Thyroid gland (tissue), 4 donors: ENCODE measurements around the gene DDRGK1. TPM values are rescaled to one million over a fixed set of nuclear protein-coding genes. Genes with fewer than 3 reads are reported as not detected.
"Not testable (repeated sequence)": the region's sequence is repeated elsewhere in the genome, so short reads cannot be mapped to it uniquely, and the experiment has no call there.

Experiments
- DNase-seq, 2 donors: peaks; one replicate each; pipeline ENCODE4 v3.0.0-alpha.2; 2019
- H3K27ac ChIP-seq, 3 donors: fragments of 200-600 bp; sonication (generic); 1 replicate in 2 of 3; 2 replicates in 1 of 3; pipeline ENCODE4 v1.5.1; 2016 to 2019; ENCODE audit warnings: mild to moderate bottlenecking in 1 of 3, moderate library complexity in 1 of 3
- H3K27me3 ChIP-seq: fragments of 200-600 bp; sonication (generic); one replicate; pipeline ENCODE4 v1.5.1; 2019
- H3K36me3 ChIP-seq, 2 donors: fragments of 200-600 bp; sonication (generic); one replicate each; pipeline ENCODE4 v1.5.1; 2016 to 2019
- H3K4me1 ChIP-seq, 2 donors: fragments of 200-600 bp; sonication (generic); one replicate each; pipeline ENCODE4 v1.5.1; 2017 to 2019
- H3K4me3 ChIP-seq, 3 donors: fragments of 200-600 bp; sonication (generic); replicated peaks in 1 of 3; 1 replicate in 2 of 3; 2 replicates in 1 of 3; pipeline ENCODE4 v1.5.1; 2016; ENCODE audit warnings: mild to moderate bottlenecking in 1 of 3
- H3K9me3 ChIP-seq: fragments of 200-600 bp; sonication (generic); one replicate; pipeline ENCODE4 v1.5.1; 2017
- CTCF ChIP-seq, 6 experiments: fragments of 200-600 bp in 3 of 6; fragments of 450-650 bp in 3 of 6; sonication (generic) in 3 of 6; IDR thresholded peaks; one replicate each; pipeline ENCODE4 v1.5.1; 2016 to 2019; ENCODE audit warnings: antibody characterized with exemption in 6 of 6, mild to moderate bottlenecking in 2 of 6, inconsistent platforms in 1 of 6, moderate library complexity in 1 of 6
- POLR2A ChIP-seq, 2 donors: fragments of 450-650 bp; IDR thresholded peaks; one replicate each; pipeline ENCODE4 v1.6.1; 2017; ENCODE audit warnings: antibody characterized with exemption in 2 of 2, mild to moderate bottlenecking in 2 of 2, moderate library complexity in 1 of 2
- WGBS, 2 donors: methylation state at CpG; one replicate each; pipeline ENCODE4 v1.1.5; 2017; 5-methylcytosine and 5-hydroxymethylcytosine counted together
- intact Hi-C: fragments of 100-400 bp; cut with DNase I; formaldehyde crosslinking; loops from one replicate; pipeline ENCODE4 v1.15.1; 2023
- total RNA-seq, 4 donors: library from RNA; depleted of rRNA; stranded (reverse); fragments of >200 nt; gene quantifications; one replicate each; pipeline ENCODE4 v1.2.3, GENCODE V29; 2016

Gene DDRGK1
- total RNA-seq, 4 donors from 2014 or later = 95.5 to 136 (median 126) TPM

GRCh38 chr20:3189561-3190131 lies 14.8 kb downstream of the DDRGK1 start:
- 86 to 89% methylated on average over 3 to 4 of the region's 4 CpGs for WGBS, 2 donors
- Histone ChIP-seq H3K36me3 (peaks cover 28 to 42% of the 10 kb centered on the region in 2 donors), H3K4me1 (no peaks in the 10 kb centered on the region), H3K27me3 (no peaks in the 10 kb centered on the region), H3K27ac (no peak overlapping the region), H3K4me3 (no peak overlapping the region), H3K9me3 (no peaks in the 10 kb centered on the region)
- no peak for TF ChIP-seq POLR2A (IDR thresholded peaks at IDR 0.05)
- TF ChIP-seq CTCF (IDR thresholded peaks at IDR 0.05) = no peak
- no peak for DNase-seq
- intact Hi-C loops = no loop called here

GRCh38 chr20:3188823-3189413 lies 15.6 kb downstream of the DDRGK1 start:
- Histone ChIP-seq H3K27me3 (no peaks in the 10 kb centered on the region), H3K36me3 (peaks cover 27 to 35% of the 10 kb centered on the region in 2 donors), H3K27ac (no peak overlapping the region), H3K9me3 (no peaks in the 10 kb centered on the region), H3K4me3 (no peak overlapping the region), H3K4me1 (no peaks in the 10 kb centered on the region)
- 68 to 80% methylated on average over 3 of the region's 3 CpGs for WGBS, 2 donors
- TF ChIP-seq CTCF (IDR thresholded peaks at IDR 0.05) (no peak), POLR2A (IDR thresholded peaks at IDR 0.05) (no peak)
- intact Hi-C loops = no loop called here
- DNase-seq = peak in 1 of 2 donors; percentile 57

- H3K36me3 ChIP-seq = peaks cover 24 to 26% of the 10 kb centered on the region in 2 donors
- 96 to 98% methylated on average over 9 of the region's 9 CpGs for WGBS, 2 donors
- H3K27ac ChIP-seq, H3K4me3 ChIP-seq, H3K27me3 ChIP-seq, H3K9me3 ChIP-seq, DNase-seq, intact Hi-C loops, H3K4me1 ChIP-seq: not testable (repeated sequence)
Measured at GRCh38 chr20:3187861-3188260, 16.6 kb downstream of the DDRGK1 start.

- intact Hi-C loops = no loop called here
- H3K36me3 ChIP-seq = no peaks in the 10 kb centered on the region
- H3K27ac ChIP-seq = no peak overlapping the region
- no peaks in the 10 kb centered on the region for H3K27me3 ChIP-seq
- H3K9me3 ChIP-seq = no peaks in the 10 kb centered on the region
- TF ChIP-seq POLR2A (IDR thresholded peaks at IDR 0.05) (no peak), CTCF (IDR thresholded peaks at IDR 0.05) (no peak)
- DNase-seq = no peak
- H3K4me3 ChIP-seq = no peak overlapping the region
- whole genome bisulfite sequencing, 2 donors = 95 to 98% methylated on average over 3 of the region's 3 CpGs
- peaks cover 0 to 3% of the 10 kb centered on the region in 2 donors for H3K4me1 ChIP-seq
Measured at GRCh38 chr20:3183896-3184612, 20.4 kb downstream of the DDRGK1 start.

GRCh38 chr20:3182429-3182828 lies 22.1 kb downstream of the DDRGK1 start:
- H3K9me3 ChIP-seq, H3K36me3 ChIP-seq, intact Hi-C loops, DNase-seq, H3K27me3 ChIP-seq, H3K27ac ChIP-seq, H3K4me1 ChIP-seq, H3K4me3 ChIP-seq: not testable (repeated sequence)
- 96 to 100% methylated on average over 5 of the region's 5 CpGs for WGBS, 2 donors

GRCh38 chr20:3181270-3181669 lies 23.2 kb downstream of the DDRGK1 start:
- DNase-seq = no peak
- Histone ChIP-seq H3K4me1 (peaks cover 0 to 8% of the 10 kb centered on the region in 2 donors), H3K27me3 (no peaks in the 10 kb centered on the region), H3K36me3 (no peaks in the 10 kb centered on the region), H3K4me3 (no peak overlapping the region), H3K9me3 (no peaks in the 10 kb centered on the region), H3K27ac (no peak overlapping the region)
- TF ChIP-seq CTCF (IDR thresholded peaks at IDR 0.05) (no peak), POLR2A (IDR thresholded peaks at IDR 0.05) (no peak)
- WGBS, 2 donors = 71 to 76% methylated on average over 5 of the region's 5 CpGs
- intact Hi-C loops = no loop called here
